SK-N-SH treated with all-trans-retinoic acid at 6 μM for 48 hours (cell line): ENCODE data around the gene MRPL51.
"Not testable (repeated sequence)": the region's sequence is repeated elsewhere in the genome, so short reads cannot be mapped to it uniquely, and the experiment has no call there.

ENCODE experiments used
- ATAC-seq: fragments of 200-7000 bp; cut with Tn5 transposase; 3 replicates; pipeline ENCODE4 v1.9.1; 2020; ENCODE audit warnings: mild to moderate bottlenecking, moderate library complexity
- ARNTL ChIP-seq: fragments of 450-650 bp; formaldehyde crosslinking; IDR thresholded peaks from 2 replicates; pipeline ENCODE4 v1.5.0; 2020; ENCODE audit warnings: low read depth, mild to moderate bottlenecking, moderate library complexity, borderline replicate concordance
- BACH2 ChIP-seq: fragments of 250-450 bp; sonication (Bioruptor Pico); IDR thresholded peaks from 2 replicates; pipeline ENCODE4 v1.9.0; 2021; ENCODE audit warnings: mild to moderate bottlenecking, borderline replicate concordance
- CSDC2 ChIP-seq: fragments of 250-450 bp; sonication (Bioruptor Pico); IDR thresholded peaks from 2 replicates; pipeline ENCODE4 v1.5.0; 2020; ENCODE audit warnings: mild to moderate bottlenecking, moderate library complexity
- ESRRG ChIP-seq: fragments of 250-450 bp; sonication (Bioruptor Pico); IDR thresholded peaks from 2 replicates; pipeline ENCODE4 v1.6.1; 2021; ENCODE audit warnings: mild to moderate bottlenecking
- GLIS3 ChIP-seq: fragments of 250-450 bp; sonication (Bioruptor Pico); IDR thresholded peaks from 2 replicates; pipeline ENCODE4 v1.5.0; 2020; ENCODE audit warnings: mild to moderate bottlenecking, moderate library complexity
- ISL1 ChIP-seq: fragments of 250-450 bp; sonication (Bioruptor Pico); IDR thresholded peaks from 2 replicates; pipeline ENCODE4 v2.1.2; 2022; ENCODE audit warnings: mild to moderate bottlenecking, moderate library complexity
- POU6F1 ChIP-seq: fragments of 250-450 bp; sonication (Bioruptor Pico); IDR thresholded peaks from 2 replicates; pipeline ENCODE4 v1.8.0; 2021; ENCODE audit warnings: low read depth, mild to moderate bottlenecking, moderate library complexity, borderline replicate concordance
- PPARA ChIP-seq: fragments of 250-450 bp; sonication (Bioruptor Pico); IDR thresholded peaks from 2 replicates; pipeline ENCODE4 v1.5.0; 2020; ENCODE audit warnings: mild to moderate bottlenecking, borderline replicate concordance
- RARB ChIP-seq: fragments of 250-450 bp; sonication (Bioruptor Pico); IDR thresholded peaks from 2 replicates; pipeline ENCODE4 v1.8.0; 2021; ENCODE audit warnings: mild to moderate bottlenecking, moderate library complexity
- TOX ChIP-seq: fragments of 250-450 bp; sonication (Bioruptor Pico); IDR thresholded peaks from 2 replicates; pipeline ENCODE4 v1.8.0; 2021; ENCODE audit warnings: mild to moderate bottlenecking, moderate library complexity, borderline replicate concordance
- TSHZ2 ChIP-seq: fragments of 250-450 bp; sonication (Bioruptor Pico); IDR thresholded peaks from 2 replicates; pipeline ENCODE4 v1.5.0; 2020; ENCODE audit warnings: mild to moderate bottlenecking, moderate library complexity
- ZC3H10 ChIP-seq: fragments of 250-450 bp; sonication (Bioruptor Pico); IDR thresholded peaks from 2 replicates; pipeline ENCODE4 v1.5.1; 2021; ENCODE audit warnings: mild to moderate bottlenecking, moderate library complexity
- ZFP3 ChIP-seq: fragments of 250-450 bp; sonication (Bioruptor Pico); IDR thresholded peaks from 2 replicates; pipeline ENCODE4 v1.5.0; 2020; ENCODE audit warnings: mild to moderate bottlenecking, moderate library complexity
- ZFP30 ChIP-seq: fragments of 450-650 bp; formaldehyde crosslinking; IDR thresholded peaks from 2 replicates; pipeline ENCODE4 v1.5.0; 2022; ENCODE audit warnings: mild to moderate bottlenecking, moderate library complexity
- ZNF565 ChIP-seq: fragments of 450-650 bp; formaldehyde crosslinking; conservative IDR thresholded peaks from 2 replicates; pipeline ENCODE4 v1.5.0; 2020; ENCODE audit warnings: low read depth, mild to moderate bottlenecking, moderate library complexity
- ZNF70 ChIP-seq: fragments of 450-650 bp; formaldehyde crosslinking; IDR thresholded peaks from 2 replicates; pipeline ENCODE4 v1.5.0; 2020; ENCODE audit warnings: mild to moderate bottlenecking, moderate library complexity
- ZNF8 ChIP-seq: fragments of 450-650 bp; formaldehyde crosslinking; IDR thresholded peaks from 2 replicates; pipeline ENCODE4 v1.5.0; 2020; ENCODE audit warnings: mild to moderate bottlenecking, moderate library complexity
- TF ChIP-seq, protein P1 (sequence below): fragments of 250-450 bp; sonication (Bioruptor Pico); IDR thresholded peaks from 2 replicates; pipeline ENCODE4 v1.5.1; 2020; ENCODE audit warnings: low read depth, mild to moderate bottlenecking, moderate library complexity
- TF ChIP-seq, protein P2 (sequence below): fragments of 250-450 bp; sonication (Bioruptor Pico); IDR thresholded peaks from 2 replicates; pipeline ENCODE4 v1.8.0; 2020; ENCODE audit warnings: mild to moderate bottlenecking, moderate library complexity, borderline replicate concordance

The MRPL51 gene

DNA sequence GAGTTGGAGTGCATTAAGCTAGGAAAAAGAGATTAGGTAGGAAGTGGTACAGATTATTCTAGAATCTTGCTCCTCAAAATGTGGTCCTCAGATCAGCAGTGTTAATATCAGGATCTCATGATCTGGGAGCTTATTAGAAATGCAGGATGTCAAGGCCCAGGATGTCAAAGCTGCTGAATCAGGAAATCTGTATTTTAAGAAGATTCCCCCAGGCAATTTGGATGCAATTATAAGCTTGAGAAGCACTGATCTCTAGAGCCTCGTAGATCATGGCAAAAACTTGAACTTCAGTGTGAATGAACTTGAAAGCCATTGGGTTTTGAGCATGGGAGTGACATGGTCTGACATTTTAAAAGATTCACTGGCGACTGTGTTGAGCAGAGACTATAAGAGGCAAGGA, 7.4 kb upstream of the MRPL51 start:
- TF ChIP-seq PPARA (no peak), ZNF8 (no peak)
- TF ChIP-seq, all 23 proteins: peak for 0
- no peak for ATAC-seq

- not testable (repeated sequence) for ATAC-seq
Observed at GRCh38 chr12:6497291-6497690, 4.2 kb upstream of the MRPL51 start.

GRCh38 chr12:6494968-6495367, 1.9 kb upstream of the MRPL51 start:
- no peak for ATAC-seq
- TF ChIP-seq GLIS3 (CRISPR knock-in tag) = no peak
- TF ChIP-seq ZNF8 = no peak
- TF ChIP-seq, protein P1, sequence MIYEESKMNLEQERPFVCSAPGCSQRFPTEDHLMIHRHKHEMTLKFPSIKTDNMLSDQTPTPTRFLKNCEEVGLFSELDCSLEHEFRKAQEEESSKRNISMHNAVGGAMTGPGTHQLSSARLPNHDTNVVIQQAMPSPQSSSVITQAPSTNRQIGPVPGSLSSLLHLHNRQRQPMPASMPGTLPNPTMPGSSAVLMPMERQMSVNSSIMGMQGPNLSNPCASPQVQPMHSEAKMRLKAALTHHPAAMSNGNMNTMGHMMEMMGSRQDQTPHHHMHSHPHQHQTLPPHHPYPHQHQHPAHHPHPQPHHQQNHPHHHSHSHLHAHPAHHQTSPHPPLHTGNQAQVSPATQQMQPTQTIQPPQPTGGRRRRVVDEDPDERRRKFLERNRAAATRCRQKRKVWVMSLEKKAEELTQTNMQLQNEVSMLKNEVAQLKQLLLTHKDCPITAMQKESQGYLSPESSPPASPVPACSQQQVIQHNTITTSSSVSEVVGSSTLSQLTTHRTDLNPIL = no peak
- TF ChIP-seq ESRRG (CRISPR knock-in tag) = no peak
- no peak for TF ChIP-seq TOX (CRISPR knock-in tag)
- TF ChIP-seq RARB (CRISPR knock-in tag) = no peak
- no peak for TF ChIP-seq ZNF565 (CRISPR knock-in tag)
- no peak for TF ChIP-seq ISL1 (CRISPR knock-in tag)
- TF ChIP-seq, protein P2, sequence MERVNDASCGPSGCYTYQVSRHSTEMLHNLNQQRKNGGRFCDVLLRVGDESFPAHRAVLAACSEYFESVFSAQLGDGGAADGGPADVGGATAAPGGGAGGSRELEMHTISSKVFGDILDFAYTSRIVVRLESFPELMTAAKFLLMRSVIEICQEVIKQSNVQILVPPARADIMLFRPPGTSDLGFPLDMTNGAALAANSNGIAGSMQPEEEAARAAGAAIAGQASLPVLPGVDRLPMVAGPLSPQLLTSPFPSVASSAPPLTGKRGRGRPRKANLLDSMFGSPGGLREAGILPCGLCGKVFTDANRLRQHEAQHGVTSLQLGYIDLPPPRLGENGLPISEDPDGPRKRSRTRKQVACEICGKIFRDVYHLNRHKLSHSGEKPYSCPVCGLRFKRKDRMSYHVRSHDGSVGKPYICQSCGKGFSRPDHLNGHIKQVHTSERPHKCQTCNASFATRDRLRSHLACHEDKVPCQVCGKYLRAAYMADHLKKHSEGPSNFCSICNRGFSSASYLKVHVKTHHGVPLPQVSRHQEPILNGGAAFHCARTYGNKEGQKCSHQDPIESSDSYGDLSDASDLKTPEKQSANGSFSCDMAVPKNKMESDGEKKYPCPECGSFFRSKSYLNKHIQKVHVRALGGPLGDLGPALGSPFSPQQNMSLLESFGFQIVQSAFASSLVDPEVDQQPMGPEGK = no peak
- TF ChIP-seq ZFP30 (CRISPR knock-in tag) = no peak
- no peak for TF ChIP-seq ZNF70
- no peak for TF ChIP-seq BACH2 (CRISPR knock-in tag)
- no peak for TF ChIP-seq CSDC2 (CRISPR knock-in tag)
- no peak for TF ChIP-seq POU6F1

DNA sequence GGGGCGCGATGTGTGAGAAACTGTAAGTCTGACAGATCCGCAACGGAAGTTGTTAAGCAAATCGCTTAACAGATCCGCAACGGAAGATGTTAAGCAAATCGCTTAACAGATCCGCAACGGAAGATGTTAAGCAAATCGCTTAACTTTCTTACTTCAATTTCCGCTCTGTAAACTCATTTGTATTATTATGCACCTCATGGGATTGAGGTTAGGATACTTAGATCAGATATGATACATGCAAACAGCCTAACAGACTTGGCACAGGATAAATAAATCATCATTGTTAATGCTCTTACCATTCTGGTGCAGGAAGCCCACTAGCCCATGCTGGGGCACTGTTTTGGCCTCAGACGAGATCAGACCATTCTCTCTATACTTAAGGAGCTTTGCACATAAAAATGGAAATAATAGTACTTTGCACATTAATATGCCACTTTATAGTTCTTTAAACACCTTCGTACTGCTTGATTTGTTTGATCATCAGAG, 1.2 kb upstream of the MRPL51 start:
- ATAC-seq = peak; percentile 6; the same call in 1 of the 3 replicates
- TF ChIP-seq BACH2 (CRISPR knock-in tag) (no peak), TSHZ2 (CRISPR knock-in tag) (no peak), ZNF8 (no peak), ARNTL (no peak), ZFP30 (CRISPR knock-in tag) (no peak), CSDC2 (CRISPR knock-in tag) (no peak), PPARA (no peak), ZC3H10 (CRISPR knock-in tag) (no peak), RARB (CRISPR knock-in tag) (no peak), ZFP3 (CRISPR knock-in tag) (no peak), ZNF70 (no peak), ZNF565 (CRISPR knock-in tag) (no peak), POU6F1 (no peak)
